SHP77 (cell line): Measurements from ENCODE around the gene SHISA9.

ENCODE experiments used
- DNase-seq, 2 experiments: peaks; one replicate each; lab custom pipeline; 2025; lab: John Stamatoyannopoulos, UW

The SHISA9 gene

GRCh38 chr16:12951976-12952375 is 50.6 kb downstream of the SHISA9 start:
- no peak for DNase-seq

GRCh38 chr16:12958366-12958765 is 57.0 kb downstream of the SHISA9 start:
- DNase-seq: no peak

- no peak for DNase-seq
Measured at GRCh38 chr16:12959072-12959471, 57.7 kb downstream of the SHISA9 start.

- DNase-seq: no peak
Measured at GRCh38 chr16:12961626-12962025, 60.2 kb downstream of the SHISA9 start.

- no peak for DNase-seq
Measured at GRCh38 chr16:12964461-12964860, 63.1 kb downstream of the SHISA9 start.

GRCh38 chr16:12965274-12965804 is 63.9 kb downstream of the SHISA9 start:
- DNase-seq: no peak

GRCh38 chr16:12971241-12971640 is 69.8 kb downstream of the SHISA9 start:
- DNase-seq: peak; percentile 78 to 80

- DNase-seq: no peak
Measured at GRCh38 chr16:12972246-12972645, 70.8 kb downstream of the SHISA9 start.

- no peak for DNase-seq
Measured at GRCh38 chr16:12975766-12976165, 74.4 kb downstream of the SHISA9 start.

GRCh38 chr16:12976496-12976895 is 75.1 kb downstream of the SHISA9 start:
- no peak for DNase-seq

- no peak for DNase-seq
Measured at GRCh38 chr16:12976936-12977335, 75.5 kb downstream of the SHISA9 start.

GRCh38 chr16:12985516-12985915 is 84.1 kb downstream of the SHISA9 start:
- DNase-seq: no peak

- DNase-seq: no peak
Measured at GRCh38 chr16:12988071-12988470, 86.7 kb downstream of the SHISA9 start.

- DNase-seq: no peak
Measured at GRCh38 chr16:12992066-12992465, 90.7 kb downstream of the SHISA9 start.

GRCh38 chr16:12994402-12994801 is 93.0 kb downstream of the SHISA9 start:
- no peak for DNase-seq

- DNase-seq: no peak
Measured at GRCh38 chr16:12995721-12996372, 94.4 kb downstream of the SHISA9 start.

- DNase-seq: no peak
Measured at GRCh38 chr16:12998361-12999085, 97.1 kb downstream of the SHISA9 start.

GRCh38 chr16:12999368-12999767 is 98.0 kb downstream of the SHISA9 start:
- no peak for DNase-seq

GRCh38 chr16:13005721-13006247 is 104.4 kb downstream of the SHISA9 start:
- DNase-seq: no peak

- no peak for DNase-seq
Measured at GRCh38 chr16:13012601-13013000, 111.2 kb downstream of the SHISA9 start.

GRCh38 chr16:13013043-13013442 is 111.6 kb downstream of the SHISA9 start:
- no peak for DNase-seq

GRCh38 chr16:13014476-13014875 is 113.1 kb downstream of the SHISA9 start:
- no peak for DNase-seq

GRCh38 chr16:13018026-13018425 is 116.6 kb downstream of the SHISA9 start:
- no peak for DNase-seq
